HG03095 (cell line): Measurements from ENCODE around the gene CUEDC1.

Source experiments
- ATAC-seq: cut with Tn5 transposase; IDR thresholded peaks from one replicate; pipeline ENCODE4 v1.9.1; 2021; ENCODE audit warnings: moderate library complexity; ENCODE audit not compliant: unreplicated experiment

Gene CUEDC1

DNA sequence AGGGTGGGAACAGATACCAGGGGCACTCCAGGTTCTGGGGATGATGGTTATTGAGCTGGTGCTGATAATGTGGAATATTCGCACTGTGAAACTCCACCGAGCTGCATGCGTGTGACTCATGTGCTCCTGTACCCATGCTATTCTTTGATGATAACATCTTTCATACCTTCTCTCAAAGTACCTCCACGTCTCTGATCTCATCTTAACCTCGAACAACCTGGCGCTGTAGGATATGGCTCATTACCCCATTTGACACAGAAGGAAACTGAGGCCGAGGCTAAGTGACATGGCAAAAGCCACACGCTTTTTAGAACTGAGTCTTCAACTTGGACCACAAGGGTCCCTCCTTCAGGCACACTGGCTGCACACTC lies 75.1 kb downstream of the CUEDC1 start:
- ATAC-seq: no peak

DNA sequence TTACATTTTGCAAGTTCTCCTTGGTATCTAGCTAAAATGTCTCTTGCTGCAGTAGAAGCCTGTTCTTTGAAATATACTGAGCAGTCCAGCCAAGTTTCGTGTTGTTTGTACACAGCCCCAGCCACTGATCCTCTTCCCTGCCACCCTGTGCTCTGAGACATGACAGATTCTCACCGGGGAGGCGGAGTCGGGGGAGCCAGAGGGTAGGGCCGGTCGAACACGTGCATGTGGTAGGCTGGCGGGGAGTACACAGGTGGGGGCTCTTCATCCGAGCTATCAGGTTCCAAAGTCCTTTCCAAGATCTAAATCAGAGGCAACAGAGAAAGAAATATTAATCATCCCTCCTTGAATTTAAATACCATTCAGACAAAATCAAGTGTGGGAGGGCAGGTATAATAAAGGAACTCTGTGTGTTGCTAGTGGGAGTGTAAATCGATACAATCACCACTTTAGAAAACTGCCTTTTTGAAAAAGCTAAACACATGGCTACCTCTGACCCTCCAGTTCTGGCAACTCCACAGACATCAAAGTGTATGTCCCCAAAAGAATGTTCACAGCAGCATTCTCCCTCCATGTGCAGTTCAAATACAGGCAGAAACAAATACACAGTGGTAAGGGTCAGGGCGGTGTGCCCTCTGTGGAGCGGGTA lies 75.7 kb downstream of the CUEDC1 start:
- ATAC-seq: no peak

DNA sequence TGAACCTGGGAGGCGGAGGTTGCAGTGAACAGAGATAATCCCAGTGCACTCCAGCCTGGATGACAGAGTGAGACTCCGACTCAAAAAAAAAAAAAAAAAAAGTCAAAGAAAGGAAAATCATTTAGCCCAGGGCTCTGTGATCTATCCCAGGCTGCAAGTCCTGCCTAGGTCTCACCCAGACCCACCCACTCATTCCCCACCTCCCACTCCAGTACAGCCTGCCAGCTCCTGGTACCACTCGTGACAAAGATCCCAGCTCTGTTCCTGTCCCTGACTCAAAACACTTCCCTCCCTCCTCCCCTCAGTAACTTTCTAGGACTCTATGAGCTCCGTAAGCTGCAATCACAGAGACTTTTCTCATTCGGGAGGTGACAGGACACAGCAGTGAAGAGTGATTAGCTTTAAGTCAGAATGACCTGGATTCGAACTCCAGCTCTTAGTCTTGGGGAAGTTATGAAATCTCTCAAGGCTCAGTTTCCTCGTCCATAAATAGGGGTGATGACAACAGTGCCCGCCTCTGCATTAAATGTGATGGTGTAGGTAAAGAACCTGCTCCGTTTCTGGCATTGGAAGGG lies 77.3 kb downstream of the CUEDC1 start:
- ATAC-seq: no peak

DNA sequence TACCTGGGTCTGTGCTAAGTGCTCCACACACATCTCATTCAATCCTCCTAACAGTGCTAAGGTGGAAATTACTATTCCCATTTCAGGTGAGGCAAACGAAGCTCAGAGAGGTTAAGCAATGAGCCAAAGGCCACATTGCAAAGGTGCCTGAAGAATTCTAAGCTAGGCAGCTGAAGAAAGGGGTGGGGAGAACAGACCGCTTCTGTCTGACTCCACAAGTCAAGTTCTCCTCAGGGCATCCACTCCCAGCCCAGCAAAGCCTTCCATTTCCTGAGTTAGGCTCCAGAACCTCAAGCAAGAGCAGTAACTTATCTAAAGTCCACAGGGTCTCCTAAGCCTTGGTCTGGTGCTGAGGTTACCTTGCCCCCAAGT lies 78.4 kb downstream of the CUEDC1 start:
- ATAC-seq: no peak

DNA sequence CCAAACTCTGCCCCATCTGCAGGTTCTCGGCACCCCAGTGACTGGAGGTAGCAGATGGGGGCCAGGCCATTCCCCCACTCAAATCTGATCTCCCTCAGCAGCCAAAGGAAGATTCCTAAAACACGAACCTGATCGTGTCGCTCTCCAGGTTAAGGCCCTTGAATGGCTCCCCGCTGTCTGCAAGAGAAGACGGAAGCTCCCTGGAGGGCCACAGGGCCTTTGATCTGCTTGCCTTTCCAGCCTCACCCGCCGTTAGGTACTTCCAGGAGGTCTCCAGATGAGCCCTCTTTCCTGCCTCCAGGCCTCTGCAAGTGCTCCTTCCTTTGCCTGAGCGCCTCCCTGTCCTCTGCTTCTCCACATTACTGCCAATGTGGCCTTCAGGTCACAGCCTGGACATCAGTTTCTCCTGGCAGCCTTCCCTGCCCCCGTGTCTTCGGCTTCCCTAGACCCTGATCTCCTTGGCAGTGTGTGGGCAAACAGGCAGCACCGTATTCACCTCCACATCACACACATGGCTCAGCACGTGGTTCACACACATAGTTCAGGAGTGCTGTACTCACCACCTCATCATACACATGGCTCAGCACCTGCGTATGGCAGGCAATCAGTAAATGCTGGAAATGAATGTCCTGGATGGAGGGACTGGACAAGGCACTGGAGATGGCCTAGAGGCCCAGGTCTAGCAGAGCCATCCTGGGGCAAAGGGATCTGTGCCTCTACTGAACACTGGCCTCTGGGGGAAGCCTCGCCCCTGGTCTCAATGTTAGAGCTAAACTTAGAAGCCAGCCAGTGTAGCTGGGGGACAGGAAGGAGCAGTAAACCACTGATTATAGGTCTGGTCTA lies 79.0 kb downstream of the CUEDC1 start:
- ATAC-seq: no peak

DNA sequence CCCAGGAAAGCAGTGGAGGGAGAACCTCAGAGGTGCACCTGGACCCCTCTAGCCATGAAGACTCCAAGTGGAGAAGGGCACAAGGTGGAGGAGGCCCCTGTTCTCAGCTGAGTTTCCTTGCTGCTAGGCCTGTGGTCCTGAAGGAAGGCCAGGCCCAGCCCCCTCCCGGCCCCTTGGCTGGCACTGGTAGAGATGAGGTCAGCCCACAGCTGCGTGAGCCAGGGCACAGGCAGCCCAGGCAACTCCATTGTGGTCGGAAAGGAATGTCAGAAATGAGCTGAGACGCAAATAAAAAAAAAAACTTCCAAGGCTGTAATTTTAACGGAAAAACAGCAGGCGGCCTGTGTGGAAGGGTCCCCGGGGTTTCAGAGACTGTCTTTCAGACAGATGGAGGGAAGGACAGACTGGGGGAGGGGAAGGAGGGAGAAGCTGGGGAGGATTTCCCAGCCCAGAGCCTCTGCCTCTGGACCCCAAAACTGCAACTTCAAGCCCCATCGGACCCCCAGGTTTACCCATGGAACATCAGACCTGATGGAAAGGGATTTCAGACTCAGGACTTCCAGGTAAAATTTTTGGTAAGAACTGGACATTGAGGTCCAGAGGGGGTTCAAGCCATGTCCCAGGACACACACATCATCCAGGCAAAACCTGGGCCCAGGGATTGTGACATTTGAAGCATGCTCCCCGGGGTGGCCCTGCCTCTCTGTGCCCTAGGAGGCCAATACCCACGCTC lies 79.8 kb downstream of the CUEDC1 start:
- no peak for ATAC-seq

DNA sequence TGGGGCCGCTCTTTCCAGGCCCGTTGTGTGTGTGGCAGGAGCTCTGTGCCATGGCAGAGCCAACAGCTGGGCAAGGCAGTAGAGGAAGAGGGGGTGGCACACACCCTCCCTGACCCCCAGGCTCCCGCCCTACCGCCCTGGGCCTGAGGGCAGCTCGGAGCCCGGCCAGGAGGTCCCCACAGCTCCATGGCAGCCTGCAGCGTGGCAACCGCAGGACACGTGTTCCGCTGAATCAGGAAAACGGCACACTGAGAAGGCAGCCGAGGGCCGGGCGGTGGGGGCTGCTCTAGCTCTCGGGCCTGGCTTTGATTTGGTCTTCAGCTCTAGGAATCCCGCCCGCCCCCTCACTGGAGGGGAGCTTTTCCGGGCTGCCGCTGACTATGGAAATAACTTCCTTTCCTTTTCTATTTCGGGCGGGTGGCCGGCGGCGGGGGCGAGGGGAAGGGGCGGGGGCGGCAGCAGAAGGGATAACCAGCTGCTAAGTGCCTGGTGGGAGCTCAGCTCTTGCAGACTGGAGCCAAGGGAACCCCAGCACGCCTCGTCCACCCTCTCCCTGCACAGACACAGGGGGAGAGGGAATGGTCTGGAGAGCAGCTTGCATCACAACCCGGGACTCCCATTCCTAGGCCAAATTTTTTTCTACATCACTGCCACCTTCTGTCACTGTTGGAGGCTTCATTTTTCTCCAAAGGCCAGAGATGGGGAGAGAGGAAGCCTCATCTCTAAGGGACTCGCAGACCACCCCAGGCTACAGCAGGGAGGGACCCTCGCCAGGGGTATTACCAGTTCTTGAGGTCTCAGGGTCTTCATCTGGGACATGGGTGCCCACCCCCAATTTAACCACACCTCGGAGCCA lies 80.5 kb downstream of the CUEDC1 start:
- no peak for ATAC-seq

DNA sequence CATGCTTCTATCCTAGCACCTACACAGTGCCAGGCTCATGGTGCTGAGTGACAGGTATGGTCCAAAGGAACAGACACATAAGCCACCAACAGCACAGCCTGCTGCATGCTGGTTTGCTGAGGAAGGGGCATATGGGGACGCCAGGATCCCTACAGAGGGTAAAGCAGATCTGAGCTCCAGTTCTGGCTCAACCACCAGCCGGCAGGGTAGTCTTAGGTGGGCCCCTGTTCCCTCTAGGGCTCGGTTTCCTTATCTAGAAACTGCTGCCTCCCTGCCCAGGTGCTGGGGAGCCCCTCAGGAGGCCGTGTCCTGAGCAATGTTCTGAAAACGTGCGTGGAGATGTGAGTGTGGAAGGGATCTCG lies 81.2 kb downstream of the CUEDC1 start:
- ATAC-seq: no peak

DNA sequence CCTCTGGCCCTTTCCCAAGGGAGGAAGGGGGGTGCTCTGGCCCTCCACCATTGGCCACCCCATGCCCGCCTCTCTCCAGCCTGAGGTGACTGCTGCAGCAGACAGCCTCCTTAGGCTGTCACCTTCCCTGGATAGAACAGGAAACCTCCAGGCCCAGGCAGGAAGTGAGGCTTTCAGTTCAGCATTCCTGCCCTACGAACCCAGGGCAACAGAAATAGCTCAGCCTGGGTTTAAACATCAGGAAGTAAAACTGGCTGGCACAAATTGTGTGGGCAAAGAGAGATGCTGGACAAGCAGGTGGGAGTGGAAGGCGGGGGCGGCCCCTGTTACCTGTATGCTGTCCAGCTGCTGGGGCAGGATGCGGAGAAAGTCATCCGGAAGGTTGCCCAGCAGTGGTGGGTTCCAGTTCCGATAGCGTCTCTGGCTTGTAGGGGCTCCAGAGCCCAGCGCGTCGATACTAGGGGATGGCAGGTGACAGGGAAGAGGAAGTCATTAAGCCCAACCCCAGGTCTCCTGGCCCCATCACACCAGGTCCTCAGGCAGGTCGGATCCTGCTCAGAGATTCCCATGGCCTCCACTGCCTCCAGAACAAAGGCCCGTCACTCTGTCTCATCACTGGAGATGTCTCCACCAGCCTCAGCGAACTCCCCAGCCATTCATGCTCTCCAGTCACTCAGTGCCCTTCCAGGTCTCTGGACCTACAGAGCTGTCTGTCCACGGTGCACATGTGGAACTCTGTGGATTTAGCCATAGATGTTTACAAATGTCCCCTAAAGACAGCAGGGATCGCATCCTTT lies 81.8 kb downstream of the CUEDC1 start:
- no peak for ATAC-seq

DNA sequence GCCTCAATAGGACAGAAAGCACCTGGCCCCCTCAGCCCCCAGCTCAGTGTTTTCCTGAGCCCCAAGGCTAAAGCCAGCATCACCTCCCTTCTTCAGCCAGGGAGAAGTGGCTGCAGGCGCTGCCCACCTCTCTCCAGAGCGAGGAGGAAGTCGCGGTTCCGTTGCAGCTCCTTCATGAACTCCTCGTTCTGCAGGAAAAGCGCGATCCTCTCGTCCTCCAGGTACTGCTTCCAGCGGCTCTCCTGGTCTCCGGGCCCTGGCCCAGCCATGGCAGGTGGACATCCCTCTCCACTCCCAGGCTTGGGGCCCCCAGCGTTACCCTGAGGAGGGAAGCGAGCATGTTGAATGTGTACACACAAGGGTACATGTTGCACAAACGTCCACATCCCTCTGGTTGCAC lies 82.7 kb downstream of the CUEDC1 start:
- ATAC-seq: no peak

DNA sequence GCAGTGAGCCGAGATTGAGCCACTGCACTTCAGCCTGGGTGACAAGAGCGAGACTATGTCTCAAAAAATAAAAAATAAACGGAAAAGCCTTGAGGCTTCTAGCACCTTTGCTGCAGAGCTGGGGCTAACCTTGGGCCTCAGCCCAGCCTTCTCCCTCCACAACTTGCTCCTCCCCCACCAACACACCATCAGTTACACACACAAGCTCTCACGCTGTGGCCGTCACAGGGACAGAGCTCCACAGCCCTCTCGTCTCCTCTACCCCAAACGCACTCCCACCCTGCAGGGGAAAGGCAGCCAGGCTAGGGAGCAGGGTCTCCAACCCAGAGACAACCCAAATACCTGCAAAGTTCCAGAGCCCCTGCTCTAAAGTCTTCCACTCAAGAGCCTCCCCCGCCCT lies 83.3 kb downstream of the CUEDC1 start:
- ATAC-seq: no peak

DNA sequence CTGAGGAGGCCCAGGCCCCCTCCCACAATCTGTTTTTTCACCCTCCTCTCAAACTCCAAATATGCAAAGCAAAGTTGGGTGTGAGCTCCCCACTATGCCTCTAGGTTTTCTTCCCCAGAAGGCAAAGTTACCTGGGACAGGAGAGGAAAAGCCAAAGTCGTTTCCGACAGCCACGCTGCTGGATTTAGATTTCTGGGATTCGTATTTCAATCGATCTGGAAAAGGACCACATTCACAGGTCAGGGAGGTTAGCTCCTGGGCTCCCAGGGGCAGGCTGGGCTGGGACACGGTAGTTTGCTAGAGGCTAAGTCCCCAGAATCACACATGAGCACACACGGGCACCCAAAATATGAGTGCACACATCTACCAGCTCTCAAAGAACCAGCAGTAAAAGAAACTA lies 84.1 kb downstream of the CUEDC1 start:
- ATAC-seq: no peak

DNA sequence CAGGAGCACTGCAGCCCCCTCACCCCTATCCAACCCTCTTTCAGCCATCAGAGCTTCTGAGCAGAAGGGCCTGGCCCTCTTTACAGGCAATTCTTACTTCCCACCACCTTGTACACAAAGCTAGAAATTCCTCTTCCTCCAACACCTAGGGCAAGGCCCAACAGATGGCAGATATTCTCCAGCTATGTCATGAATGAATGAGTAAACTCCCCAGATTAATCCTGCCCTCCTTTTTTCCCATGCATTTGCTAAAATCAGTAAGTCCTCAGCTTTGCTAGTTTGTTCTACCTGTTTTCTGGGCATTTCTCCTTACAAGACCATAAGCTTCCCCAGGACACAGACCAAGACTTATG lies 85.0 kb downstream of the CUEDC1 start:
- ATAC-seq: no peak

DNA sequence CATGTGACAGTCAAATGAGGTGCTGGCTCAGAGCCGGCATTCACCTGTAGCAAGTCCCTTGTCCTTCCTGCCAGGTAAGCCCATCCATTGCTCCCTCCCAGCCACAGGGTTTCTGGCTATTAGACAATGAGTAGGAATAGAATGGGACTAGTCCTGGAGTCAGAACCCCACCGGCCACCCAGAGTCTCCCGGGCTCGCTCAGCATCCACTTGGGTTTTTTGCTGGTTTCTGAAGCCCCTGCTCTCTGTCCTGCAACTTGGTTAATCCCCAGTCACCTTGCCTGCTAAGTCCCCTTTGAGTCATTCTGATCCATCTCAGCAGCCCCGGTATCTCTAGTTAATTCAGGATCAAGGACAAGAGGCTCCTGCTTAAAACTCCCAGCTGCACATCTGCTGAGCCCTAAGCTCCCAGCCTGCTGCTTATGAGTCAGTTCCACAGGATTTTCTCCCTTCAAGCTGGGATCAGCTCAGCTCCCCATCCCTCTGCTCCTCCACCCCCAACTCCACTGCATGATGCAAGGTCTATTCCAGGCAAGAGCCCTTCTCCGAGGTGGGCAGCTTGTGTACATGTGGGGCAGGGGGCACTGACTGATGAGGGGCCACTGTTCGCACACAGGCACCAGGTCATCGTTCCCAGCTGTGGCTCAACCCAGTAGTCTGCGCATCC lies 85.5 kb downstream of the CUEDC1 start:
- no peak for ATAC-seq

DNA sequence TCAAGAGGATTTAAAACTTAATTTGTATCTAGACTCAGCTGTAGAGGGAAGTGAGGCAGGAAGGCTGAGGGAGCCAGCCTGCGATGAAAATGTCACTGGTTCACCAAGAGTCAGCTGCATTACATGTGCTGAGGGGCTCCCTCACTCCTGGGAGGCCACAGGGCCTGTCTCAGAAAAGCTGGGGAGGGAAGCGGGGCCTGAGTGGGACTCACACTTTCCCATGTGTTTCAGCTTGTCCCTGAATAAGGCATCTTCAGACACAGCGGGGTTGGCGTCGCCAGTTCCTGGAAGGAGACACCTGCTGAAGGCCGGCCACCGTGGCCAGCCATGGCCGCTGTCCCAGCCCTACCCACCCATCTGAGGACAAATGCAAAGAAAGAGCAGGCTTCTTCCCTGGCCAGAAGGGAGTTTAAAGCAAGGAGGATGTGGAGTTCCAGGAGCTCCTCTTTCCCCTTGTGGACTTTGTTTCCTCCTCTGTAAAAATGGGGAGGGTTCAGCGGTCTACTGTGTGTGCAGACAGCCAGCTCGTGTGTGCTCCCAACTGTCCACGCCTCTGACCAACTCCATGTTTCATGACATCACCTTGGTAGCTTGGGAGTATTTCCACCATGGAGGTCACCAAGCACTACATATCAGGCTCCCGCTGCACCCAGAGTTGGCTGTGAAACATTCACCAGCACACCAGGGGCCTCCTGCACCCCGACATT lies 86.1 kb downstream of the CUEDC1 start:
- ATAC-seq: no peak

DNA sequence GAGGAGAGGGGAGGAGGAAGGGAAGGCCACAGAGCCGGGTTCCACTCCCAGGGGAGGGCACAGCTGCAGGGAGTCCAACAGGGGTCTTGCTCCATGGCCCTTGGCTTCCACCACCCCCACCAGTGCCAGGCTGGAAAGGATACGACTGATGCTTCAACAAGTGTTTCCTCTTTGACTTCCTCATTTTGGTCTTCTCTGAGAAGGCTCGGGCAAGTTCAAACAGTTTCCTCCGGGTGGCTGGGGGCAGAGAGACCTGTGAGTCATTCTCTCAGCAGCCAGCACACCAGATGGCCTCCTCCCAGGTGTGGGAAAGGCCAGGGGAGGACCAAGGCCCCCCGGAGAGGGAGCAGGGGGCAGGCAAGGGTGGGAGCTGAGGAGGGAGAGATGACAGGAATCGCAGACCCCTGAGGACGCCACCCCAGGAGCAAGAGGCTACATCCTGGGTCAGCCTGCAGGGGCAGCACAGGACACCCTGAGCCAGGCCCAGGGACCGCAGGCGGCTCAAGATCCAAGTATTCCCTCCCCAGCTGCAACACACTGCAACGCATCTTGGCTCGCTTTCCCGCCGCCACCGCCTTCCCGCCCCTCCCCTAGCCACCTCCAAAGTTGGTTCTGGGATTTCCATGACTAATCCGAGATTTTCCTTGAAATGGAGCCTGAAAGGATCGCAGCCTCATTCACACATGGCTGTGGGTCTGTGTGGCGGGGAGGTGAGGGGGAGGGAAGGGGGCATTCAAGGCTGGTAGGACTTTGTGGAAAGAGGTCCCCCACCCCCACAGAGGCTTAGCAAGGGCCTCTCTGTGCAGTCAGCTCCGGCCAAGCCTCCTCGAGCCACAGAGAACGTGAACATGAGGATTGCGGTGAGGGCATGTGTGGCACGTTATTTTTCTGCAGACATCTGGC lies 87.0 kb downstream of the CUEDC1 start:
- ATAC-seq: peak; percentile 66

DNA sequence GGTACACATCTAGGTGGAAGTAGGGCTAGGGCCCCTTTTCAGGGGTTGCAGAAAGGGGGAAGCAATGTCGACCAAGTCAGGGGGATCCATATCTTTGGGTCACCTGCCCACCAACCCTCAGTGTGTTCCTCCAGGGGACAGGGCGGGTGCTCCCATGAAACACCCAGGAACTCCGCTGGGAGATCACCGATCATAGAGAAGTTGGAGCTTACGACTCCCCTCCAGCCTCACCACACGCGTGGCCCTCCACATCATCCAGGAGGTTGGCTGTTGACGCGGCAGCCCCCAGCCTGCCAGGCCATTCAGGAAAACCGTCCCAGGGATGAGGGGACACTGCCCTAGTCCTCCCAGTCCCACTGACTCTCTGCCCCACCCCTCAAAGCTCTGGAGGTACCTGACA lies 88.1 kb downstream of the CUEDC1 start:
- ATAC-seq: no peak

DNA sequence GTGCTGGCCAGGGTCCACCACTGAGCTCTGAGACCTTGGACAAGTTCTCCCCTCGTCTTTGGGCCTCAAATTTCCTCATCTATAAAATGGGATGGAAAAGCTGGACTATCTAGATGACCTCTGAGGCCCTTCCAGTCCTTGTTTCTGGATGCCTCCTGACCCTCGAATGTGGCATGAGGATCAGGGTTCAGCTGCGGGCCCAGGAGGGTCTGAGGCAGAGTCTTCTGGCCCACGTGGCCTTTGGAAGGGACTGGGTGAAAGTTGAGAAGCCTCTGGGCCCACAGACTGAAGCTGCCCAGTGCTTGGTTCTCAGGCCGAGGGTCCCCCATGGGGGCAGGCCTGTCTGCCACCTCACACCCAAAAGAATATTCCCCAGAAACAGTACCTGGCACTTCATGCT lies 88.5 kb downstream of the CUEDC1 start:
- ATAC-seq: no peak
